SU-DHL-6 (cell line): ENCODE results near the gene LYPD3.

Source experiments
- H2AFZ ChIP-seq: fragments of 200-600 bp; sonication (generic); 2 replicates; pipeline ENCODE4 v1.6.1; 2014; ENCODE audit warnings: low read depth, mild to moderate bottlenecking, moderate library complexity, mixed read lengths, antibody characterized with exemption, low read length; ENCODE audit not compliant: severe bottlenecking
- H3F3A ChIP-seq: fragments of 200-600 bp; shearing (Covaris generic); 2 replicates; pipeline ENCODE4 v1.6.0; 2016; ENCODE audit warnings: antibody characterized with exemption, mild to moderate bottlenecking; ENCODE audit not compliant: insufficient read depth
- H3K27ac ChIP-seq: fragments of 200-600 bp; sonication (generic); 2 replicates; pipeline ENCODE4 v1.5.1; 2016; ENCODE audit warnings: low read depth, mild to moderate bottlenecking, low read length, moderate library complexity, mixed read lengths
- H3K27me3 ChIP-seq: fragments of 200-600 bp; sonication (generic), shearing (Covaris generic); 2 replicates; pipeline ENCODE4 v1.6.0; 2014; ENCODE audit warnings: mild to moderate bottlenecking, low read length
- H3K36me3 ChIP-seq: fragments of 200-600 bp; sonication (generic); 2 replicates; pipeline ENCODE4 v1.6.1; 2014; ENCODE audit warnings: mild to moderate bottlenecking, low read length, mixed read lengths
- H3K4me2 ChIP-seq: fragments of 300-600, 200-600 bp; shearing (Covaris generic), sonication (generic); 2 replicates; pipeline ENCODE4 v1.6.0; 2014; ENCODE audit warnings: low read length, low read depth, mild to moderate bottlenecking; ENCODE audit not compliant: poor library complexity, severe bottlenecking
- H3K4me3 ChIP-seq: fragments of 200-600 bp; sonication (generic); 2 replicates; pipeline ENCODE4 v1.5.1; 2014; ENCODE audit warnings: antibody characterized with exemption, low read length, mild to moderate bottlenecking, mixed read lengths; ENCODE audit not compliant: insufficient read depth, poor library complexity, severe bottlenecking
- H3K79me2 ChIP-seq: fragments of 200-600 bp; sonication (generic); 2 replicates; pipeline ENCODE4 v1.6.1; 2014; ENCODE audit warnings: mild to moderate bottlenecking, low read length, moderate library complexity; ENCODE audit not compliant: insufficient read depth
- H3K9ac ChIP-seq: fragments of 200-600 bp; sonication (generic); 2 replicates; pipeline ENCODE4 v1.7.0; 2014; ENCODE audit warnings: mild to moderate bottlenecking, low read length
- H3K9me2 ChIP-seq: fragments of 200-600 bp; sonication (generic); replicated peaks from 2 replicates; pipeline ENCODE4 v1.6.1; 2014; ENCODE audit warnings: low read length; ENCODE audit not compliant: insufficient read depth
- H3K9me3 ChIP-seq: fragments of 200-600 bp; sonication (generic); 2 replicates; pipeline ENCODE4 v1.6.1; 2014; ENCODE audit warnings: low read length, mixed read lengths; ENCODE audit not compliant: insufficient read depth
- H4K20me1 ChIP-seq: fragments of 200-600 bp; sonication (generic); 2 replicates; pipeline ENCODE4 v1.6.1; 2014; ENCODE audit warnings: low read depth, mild to moderate bottlenecking, antibody characterized with exemption, low read length, moderate library complexity, mixed read lengths
- EZH2phosphoT487 ChIP-seq: fragments of 200-600 bp; sonication (generic), shearing (Covaris generic); conservative IDR thresholded peaks from 2 replicates; pipeline ENCODE4 v1.6.1; 2018; ENCODE audit warnings: mild to moderate bottlenecking, antibody characterized with exemption, low read length, moderate library complexity, mixed read lengths
- TF ChIP-seq, protein P1 (sequence below): fragments of 200-600 bp; sonication (generic); IDR thresholded peaks from one replicate; pipeline ENCODE4 v1.5.1; 2017; ENCODE audit warnings: antibody characterized with exemption, mild to moderate bottlenecking, low read length, moderate library complexity; ENCODE audit not compliant: insufficient read depth, poor library complexity, severe bottlenecking

The LYPD3 gene

DNA sequence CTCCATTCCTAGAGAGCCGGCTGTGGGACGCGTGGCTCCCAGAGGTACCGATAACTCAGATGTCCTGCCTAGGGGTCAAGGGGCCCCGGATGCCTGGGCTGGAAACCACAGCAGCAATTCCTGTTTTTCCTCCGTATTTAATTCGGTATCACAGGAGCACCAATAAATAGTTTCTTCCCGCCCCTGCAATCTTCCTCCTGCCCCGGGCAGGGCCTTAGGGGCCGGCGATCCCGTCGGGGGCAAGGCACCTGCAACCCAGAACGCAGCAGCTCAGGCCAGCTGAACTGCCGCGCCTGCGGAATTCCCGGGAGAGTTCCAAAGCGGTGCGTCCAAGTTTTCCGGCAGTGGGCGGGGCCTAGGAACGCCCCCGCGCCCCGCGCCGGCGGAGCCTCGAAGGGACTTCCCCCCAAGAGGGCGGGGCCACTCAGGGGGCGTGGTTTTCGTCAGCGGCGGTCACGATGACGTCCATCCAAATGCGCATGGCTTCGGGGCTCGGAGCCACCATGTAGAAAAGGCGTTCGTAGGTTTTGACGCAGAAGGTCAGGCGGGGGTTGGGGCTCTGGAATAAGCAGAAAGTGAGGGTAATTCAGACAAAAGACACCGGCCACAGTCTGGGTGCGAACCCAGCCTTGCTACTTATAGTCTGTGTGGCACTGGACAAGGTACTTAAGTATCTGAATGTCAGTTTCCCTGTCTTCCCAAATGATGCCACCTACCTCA is 9.7 kb upstream of the LYPD3 start:
- H3K36me3 ChIP-seq: no peaks in the 10 kb centered on the region
- H3K9ac ChIP-seq: no peak overlapping the region
- H3K27ac ChIP-seq: no peak overlapping the region
- no peaks in the 10 kb centered on the region for H3F3A ChIP-seq
- peak overlapping the region; percentile 40 for H3K4me2 ChIP-seq
- TF ChIP-seq, protein P1, sequence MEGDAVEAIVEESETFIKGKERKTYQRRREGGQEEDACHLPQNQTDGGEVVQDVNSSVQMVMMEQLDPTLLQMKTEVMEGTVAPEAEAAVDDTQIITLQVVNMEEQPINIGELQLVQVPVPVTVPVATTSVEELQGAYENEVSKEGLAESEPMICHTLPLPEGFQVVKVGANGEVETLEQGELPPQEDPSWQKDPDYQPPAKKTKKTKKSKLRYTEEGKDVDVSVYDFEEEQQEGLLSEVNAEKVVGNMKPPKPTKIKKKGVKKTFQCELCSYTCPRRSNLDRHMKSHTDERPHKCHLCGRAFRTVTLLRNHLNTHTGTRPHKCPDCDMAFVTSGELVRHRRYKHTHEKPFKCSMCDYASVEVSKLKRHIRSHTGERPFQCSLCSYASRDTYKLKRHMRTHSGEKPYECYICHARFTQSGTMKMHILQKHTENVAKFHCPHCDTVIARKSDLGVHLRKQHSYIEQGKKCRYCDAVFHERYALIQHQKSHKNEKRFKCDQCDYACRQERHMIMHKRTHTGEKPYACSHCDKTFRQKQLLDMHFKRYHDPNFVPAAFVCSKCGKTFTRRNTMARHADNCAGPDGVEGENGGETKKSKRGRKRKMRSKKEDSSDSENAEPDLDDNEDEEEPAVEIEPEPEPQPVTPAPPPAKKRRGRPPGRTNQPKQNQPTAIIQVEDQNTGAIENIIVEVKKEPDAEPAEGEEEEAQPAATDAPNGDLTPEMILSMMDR: no peak
- TF ChIP-seq EZH2phosphoT487: no peak
- no peak overlapping the region for H3K4me3 ChIP-seq
- H2AFZ ChIP-seq: no peak overlapping the region
- no peaks in the 10 kb centered on the region for H3K9me3 ChIP-seq
- no peaks in the 10 kb centered on the region for H3K27me3 ChIP-seq
- no peaks in the 10 kb centered on the region for H4K20me1 ChIP-seq
- H3K79me2 ChIP-seq: no peaks in the 10 kb centered on the region
- H3K9me2 ChIP-seq: no peaks in the 10 kb centered on the region

GRCh38 chr19:43474487-43474886 is 9.1 kb upstream of the LYPD3 start:
- H3K27me3 ChIP-seq: no peaks in the 10 kb centered on the region
- H3K4me2 ChIP-seq: no peak overlapping the region
- H2AFZ ChIP-seq: no peak overlapping the region
- H3K27ac ChIP-seq: no peak overlapping the region
- H3K9me3 ChIP-seq: no peaks in the 10 kb centered on the region
- no peak for TF ChIP-seq EZH2phosphoT487
- H4K20me1 ChIP-seq: no peaks in the 10 kb centered on the region
- H3F3A ChIP-seq: no peaks in the 10 kb centered on the region
- H3K9ac ChIP-seq: no peak overlapping the region
- H3K9me2 ChIP-seq: no peaks in the 10 kb centered on the region
- no peaks in the 10 kb centered on the region for H3K36me3 ChIP-seq
- no peak overlapping the region for H3K4me3 ChIP-seq
- no peaks in the 10 kb centered on the region for H3K79me2 ChIP-seq

- H3K79me2 ChIP-seq: no peaks in the 10 kb centered on the region
- no peak overlapping the region for H3K9ac ChIP-seq
- no peak overlapping the region for H3K4me3 ChIP-seq
- no peaks in the 10 kb centered on the region for H3K27me3 ChIP-seq
- H3K9me3 ChIP-seq: no peaks in the 10 kb centered on the region
- no peak overlapping the region for H2AFZ ChIP-seq
- no peaks in the 10 kb centered on the region for H3K36me3 ChIP-seq
- no peak for TF ChIP-seq EZH2phosphoT487
- TF ChIP-seq, protein P1: no peak
- no peaks in the 10 kb centered on the region for H4K20me1 ChIP-seq
- H3K4me2 ChIP-seq: no peak overlapping the region
- H3K27ac ChIP-seq: no peak overlapping the region
- no peaks in the 10 kb centered on the region for H3F3A ChIP-seq
- no peaks in the 10 kb centered on the region for H3K9me2 ChIP-seq
Measured at GRCh38 chr19:43471091-43471490, 5.7 kb upstream of the LYPD3 start.

DNA sequence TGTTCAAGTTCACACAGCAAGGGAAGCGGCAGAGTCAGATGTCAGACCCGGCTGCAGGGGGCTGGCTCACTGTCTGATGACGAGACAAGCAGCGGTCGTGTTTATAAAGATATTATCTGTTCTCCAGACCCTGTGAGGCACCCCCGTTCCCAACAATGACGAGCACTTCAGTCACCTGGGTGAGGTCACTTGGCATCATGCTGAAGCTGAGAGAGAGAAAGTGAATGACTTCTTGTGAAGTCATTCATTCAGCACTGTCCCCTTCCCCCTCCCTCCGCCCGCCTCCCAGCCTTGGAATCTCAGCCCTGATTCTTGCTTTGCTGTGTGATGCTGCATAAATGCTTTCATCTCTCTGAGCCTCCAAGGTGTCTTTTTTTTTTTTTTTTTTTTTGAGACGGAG is 4.9 kb upstream of the LYPD3 start:
- no peak overlapping the region for H3K27ac ChIP-seq
- no peaks in the 10 kb centered on the region for H3K9me3 ChIP-seq
- H3K36me3 ChIP-seq: no peaks in the 10 kb centered on the region
- H3K79me2 ChIP-seq: no peaks in the 10 kb centered on the region
- no peak overlapping the region for H3K4me2 ChIP-seq
- no peak overlapping the region for H3K9ac ChIP-seq
- H3K9me2 ChIP-seq: no peaks in the 10 kb centered on the region
- no peak overlapping the region for H3K4me3 ChIP-seq
- no peak overlapping the region for H2AFZ ChIP-seq
- TF ChIP-seq, protein P1: no peak
- TF ChIP-seq EZH2phosphoT487: no peak
- no peaks in the 10 kb centered on the region for H3F3A ChIP-seq
- H3K27me3 ChIP-seq: no peaks in the 10 kb centered on the region
- H4K20me1 ChIP-seq: no peaks in the 10 kb centered on the region
